SU-DHL-6 (cell line): ENCODE data around the gene CCNJL.

Experiments
- EZH2phosphoT487 ChIP-seq: fragments of 200-600 bp; sonication (generic), shearing (Covaris generic); conservative IDR thresholded peaks from 2 replicates; pipeline ENCODE4 v1.6.1; 2018; ENCODE audit warnings: mild to moderate bottlenecking, antibody characterized with exemption, low read length, moderate library complexity, mixed read lengths
- TF ChIP-seq, protein P1 (sequence below): fragments of 200-600 bp; sonication (generic); IDR thresholded peaks from one replicate; pipeline ENCODE4 v1.5.1; 2017; ENCODE audit warnings: antibody characterized with exemption, mild to moderate bottlenecking, low read length, moderate library complexity; ENCODE audit not compliant: insufficient read depth, poor library complexity, severe bottlenecking

DNA sequence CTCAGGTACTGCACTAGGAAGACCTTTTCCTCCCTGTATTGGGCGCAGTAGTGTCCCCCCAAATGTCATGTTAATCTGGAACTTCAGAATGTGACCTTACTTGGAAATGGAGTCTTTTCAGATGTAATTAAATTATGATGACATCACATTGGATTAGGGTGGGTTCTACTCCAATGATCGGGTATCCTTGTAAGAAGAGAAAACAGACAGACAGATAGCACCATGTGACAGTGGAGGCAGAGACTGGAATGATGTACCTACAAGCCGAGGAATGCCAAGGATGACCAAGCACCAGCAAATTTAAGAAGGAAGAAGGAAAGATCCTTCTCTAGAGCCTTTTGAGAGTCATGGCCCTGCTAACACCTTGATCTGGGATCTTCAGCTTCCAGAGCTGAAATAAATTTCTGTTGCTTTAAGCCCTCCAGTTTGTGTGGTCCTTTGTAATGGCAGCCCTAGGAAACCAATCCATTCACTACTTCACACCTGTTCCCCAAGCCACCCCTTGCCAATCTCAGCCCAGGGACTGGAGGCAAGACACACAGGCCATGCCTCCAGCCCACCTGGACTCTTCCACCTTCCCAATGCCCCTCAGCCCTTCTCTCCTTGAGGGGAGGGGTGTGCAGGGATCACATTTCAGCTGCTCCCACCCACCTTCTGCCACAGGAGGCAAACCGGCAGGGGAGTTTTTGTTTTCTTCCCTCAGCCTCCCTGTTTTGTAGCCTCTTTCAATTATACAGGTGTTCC lies 1.6 kb downstream of the CCNJL start:
- TF ChIP-seq, protein P1, sequence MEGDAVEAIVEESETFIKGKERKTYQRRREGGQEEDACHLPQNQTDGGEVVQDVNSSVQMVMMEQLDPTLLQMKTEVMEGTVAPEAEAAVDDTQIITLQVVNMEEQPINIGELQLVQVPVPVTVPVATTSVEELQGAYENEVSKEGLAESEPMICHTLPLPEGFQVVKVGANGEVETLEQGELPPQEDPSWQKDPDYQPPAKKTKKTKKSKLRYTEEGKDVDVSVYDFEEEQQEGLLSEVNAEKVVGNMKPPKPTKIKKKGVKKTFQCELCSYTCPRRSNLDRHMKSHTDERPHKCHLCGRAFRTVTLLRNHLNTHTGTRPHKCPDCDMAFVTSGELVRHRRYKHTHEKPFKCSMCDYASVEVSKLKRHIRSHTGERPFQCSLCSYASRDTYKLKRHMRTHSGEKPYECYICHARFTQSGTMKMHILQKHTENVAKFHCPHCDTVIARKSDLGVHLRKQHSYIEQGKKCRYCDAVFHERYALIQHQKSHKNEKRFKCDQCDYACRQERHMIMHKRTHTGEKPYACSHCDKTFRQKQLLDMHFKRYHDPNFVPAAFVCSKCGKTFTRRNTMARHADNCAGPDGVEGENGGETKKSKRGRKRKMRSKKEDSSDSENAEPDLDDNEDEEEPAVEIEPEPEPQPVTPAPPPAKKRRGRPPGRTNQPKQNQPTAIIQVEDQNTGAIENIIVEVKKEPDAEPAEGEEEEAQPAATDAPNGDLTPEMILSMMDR = no peak
- TF ChIP-seq EZH2phosphoT487 = no peak
